Activated CD4-positive, CD25-positive, alpha-beta regulatory T cell treated with anti-CD3 and anti-CD28 coated beads, Interleukin-2, amount 50 U/mL, for 24 hours (primary cell): ENCODE measurements around the gene FKBP3.
"Not testable (repeated sequence)": the region's sequence is repeated elsewhere in the genome, so short reads cannot be mapped to it uniquely, and the experiment has no call there.

Experiments used
- ATAC-seq, 2 donors: fragments of 150-1000 bp; cut with Tn5 transposase; one replicate each; pipeline ENCODE4 v1.10.0; 2021; ENCODE audit warnings: mild to moderate bottlenecking in 1 of 2, moderate library complexity in 1 of 2

Gene FKBP3

GRCh38 chr14:45112896-45113781 is 21.1 kb downstream of the FKBP3 start:
- peak; percentile 53 to 55 for ATAC-seq

- no peak for ATAC-seq
Observed at GRCh38 chr14:45104561-45104960, 29.7 kb downstream of the FKBP3 start.

GRCh38 chr14:45103806-45104205 is 30.5 kb downstream of the FKBP3 start:
- no peak for ATAC-seq

GRCh38 chr14:45096218-45096617 is 38.1 kb downstream of the FKBP3 start:
- no peak for ATAC-seq

GRCh38 chr14:45095143-45095542 is 39.1 kb downstream of the FKBP3 start:
- peak; percentile 67 to 78 for ATAC-seq

- no peak for ATAC-seq
Observed at GRCh38 chr14:45094275-45094674, 40.0 kb downstream of the FKBP3 start.

- ATAC-seq, result no peak
Observed at GRCh38 chr14:45091710-45092109, 42.6 kb downstream of the FKBP3 start.

GRCh38 chr14:45089813-45090212 is 44.5 kb downstream of the FKBP3 start:
- peak; percentile 99 for ATAC-seq

GRCh38 chr14:45084946-45085346 is 49.3 kb downstream of the FKBP3 start:
- no peak for ATAC-seq

- peak; percentile 92 to 95 for ATAC-seq
Observed at GRCh38 chr14:45083976-45084722, 50.1 kb downstream of the FKBP3 start, which contains the start of gene PRPF39. PRPF39 (plus strand) TSS chr14:45084116; CDS start chr14:45095240, 11,124 bp downstream.

GRCh38 chr14:45083617-45083975 is 50.7 kb downstream of the FKBP3 start:
- ATAC-seq, result no peak

- no peak for ATAC-seq
Observed at GRCh38 chr14:45082420-45082819, 51.9 kb downstream of the FKBP3 start.

- not testable (repeated sequence) for ATAC-seq
Observed at GRCh38 chr14:45081096-45081495, 53.2 kb downstream of the FKBP3 start.

GRCh38 chr14:45080416-45080968 is 53.8 kb downstream of the FKBP3 start:
- ATAC-seq, result not testable (repeated sequence)

GRCh38 chr14:45078323-45078722 is 56.0 kb downstream of the FKBP3 start:
- ATAC-seq, result no peak

- no peak for ATAC-seq
Observed at GRCh38 chr14:45073231-45073879, 60.9 kb downstream of the FKBP3 start.

- ATAC-seq, result no peak
Observed at GRCh38 chr14:45072126-45072525, 62.2 kb downstream of the FKBP3 start.

- ATAC-seq, result peak in 1 of 2 donors; percentile 51
Observed at GRCh38 chr14:45070215-45070614, 64.1 kb downstream of the FKBP3 start.

GRCh38 chr14:45068396-45068795 is 65.9 kb downstream of the FKBP3 start:
- ATAC-seq, result no peak

GRCh38 chr14:45066667-45067066 is 67.6 kb downstream of the FKBP3 start:
- no peak for ATAC-seq

- ATAC-seq, result no peak
Observed at GRCh38 chr14:45065956-45066355, 68.3 kb downstream of the FKBP3 start.
